T-cell (primary cell): Measurements from ENCODE around the gene TPSG1. TPM values are rescaled to one million over a fixed set of nuclear protein-coding genes. Genes with fewer than 3 reads are reported as not detected.

Source experiments
- ATAC-seq, 4 experiments: fragments of 200-7000 bp in 3 of 4; fragments of 150-1000 bp in 1 of 4; cut with Tn5 transposase; replicated peaks in 1 of 4; 1 replicate in 3 of 4; 2 replicates in 1 of 4; pipeline ENCODE4 v1.10.0; 2021; ENCODE audit warnings: moderate library complexity in 3 of 4, mild to moderate bottlenecking in 2 of 4, moderate number of reproducible peaks in 1 of 4
- CTCF ChIA-PET, 2 donors: fragments of 300-600 bp; sonication (Branson Sonifier 250); formaldehyde crosslinking; loops; one replicate each; lab custom pipeline; 2022; ENCODE audit warnings: antibody characterized with exemption in 2 of 2; lab: Charles Lee
- POLR2A ChIA-PET, 2 donors: fragments of 300-600 bp; sonication (Branson Sonifier 250); formaldehyde crosslinking; loops; one replicate each; lab custom pipeline; 2022; ENCODE audit warnings: antibody characterized with exemption in 2 of 2; lab: Charles Lee
- DNase-seq, 35 experiments: peaks; one replicate each; pipeline versions ENCODE4 v3.0.0 to v3.0.0-alpha.2; 2013 to 2023
- H3K27ac ChIP-seq: one replicate; pipeline ENCODE4 v1.5.1; 2013; ENCODE audit warnings: low read length
- H3K27me3 ChIP-seq, 2 experiments: replicated peaks in 1 of 2; 1 replicate in 1 of 2; 2 replicates in 1 of 2; pipeline versions ENCODE4 v1.6.1 to v1.7.0; 2013; ENCODE audit warnings: low read length in 1 of 2, mixed read lengths in 1 of 2; ENCODE audit not compliant: control insufficient read depth in 2 of 2, insufficient read depth in 2 of 2; ENCODE audit errors: extremely low read depth in 1 of 2
- H3K36me3 ChIP-seq, 2 donors: 1 replicate in 1 of 2; 2 replicates in 1 of 2; pipeline versions ENCODE4 v1.6.1 to v1.7.0; 2013; ENCODE audit warnings: low read length in 1 of 2; ENCODE audit not compliant: control insufficient read depth in 2 of 2, insufficient read depth in 1 of 2; ENCODE audit errors: extremely low read depth in 1 of 2
- H3K4me1 ChIP-seq, 2 experiments: 1 replicate in 1 of 2; 2 replicates in 1 of 2; pipeline versions ENCODE4 v1.6.1 to v1.7.0; 2013; ENCODE audit warnings: low read length in 2 of 2, mixed read lengths in 1 of 2; ENCODE audit not compliant: insufficient read depth in 2 of 2, control insufficient read depth in 1 of 2; ENCODE audit errors: extremely low read depth in 1 of 2
- H3K4me3 ChIP-seq, 2 donors: 1 replicate in 1 of 2; 2 replicates in 1 of 2; pipeline versions ENCODE4 v1.5.1 to v1.7.0; 2013; ENCODE audit warnings: mild to moderate bottlenecking in 2 of 2, low read length in 1 of 2, moderate library complexity in 1 of 2; ENCODE audit not compliant: control insufficient read depth in 1 of 2; ENCODE audit errors: extremely low read depth in 1 of 2
- H3K9me3 ChIP-seq: 2 replicates; pipeline ENCODE4 v1.7.0; 2013
- H3K27ac Mint-ChIP-seq, 2 donors: one replicate each; pipeline ENCODE4 v1.8.0; 2020 to 2021; ENCODE audit warnings: mild to moderate bottlenecking in 2 of 2, mixed read lengths in 2 of 2
- H3K27me3 Mint-ChIP-seq, 2 donors: one replicate each; pipeline ENCODE4 v1.8.0; 2021 to 2022; ENCODE audit warnings: mixed read lengths in 2 of 2
- H3K36me3 Mint-ChIP-seq: one replicate; pipeline ENCODE4 v1.8.0; 2021; ENCODE audit warnings: mixed read lengths
- H3K4me1 Mint-ChIP-seq, 3 donors: one replicate each; pipeline ENCODE4 v1.8.0; 2020 to 2022; ENCODE audit warnings: mixed read lengths in 3 of 3, mild to moderate bottlenecking in 1 of 3
- H3K4me3 Mint-ChIP-seq, 3 donors: one replicate each; pipeline ENCODE4 v1.8.0; 2020 to 2022; ENCODE audit warnings: mild to moderate bottlenecking in 3 of 3, mixed read lengths in 3 of 3, moderate library complexity in 3 of 3
- H3K9me3 Mint-ChIP-seq, 3 donors: one replicate each; pipeline ENCODE4 v1.8.0; 2020 to 2022; ENCODE audit warnings: mixed read lengths in 3 of 3
- WGBS: methylation state at CpG from one replicate; pipeline ENCODE4 v1.1.5; 2013; ENCODE audit warnings: missing lambda C conversion rate; ENCODE audit not compliant: insufficient coverage; 5-methylcytosine and 5-hydroxymethylcytosine counted together
- total RNA-seq, 35 experiments: library from RNA in 6 of 35; stranded (reverse) in 6 of 35; fragments of 120-200 nt in 1 of 35; gene quantifications; one replicate each; pipeline versions ENCODE4 v1.2.1 to v1.2.4 and lab custom pipeline; 2013 to 2026

TPSG1 gene
- total RNA-seq, 5 donors from 2014 or later (not counting 1 experiment from before 2014, with no cell fraction given), result not detected

DNA sequence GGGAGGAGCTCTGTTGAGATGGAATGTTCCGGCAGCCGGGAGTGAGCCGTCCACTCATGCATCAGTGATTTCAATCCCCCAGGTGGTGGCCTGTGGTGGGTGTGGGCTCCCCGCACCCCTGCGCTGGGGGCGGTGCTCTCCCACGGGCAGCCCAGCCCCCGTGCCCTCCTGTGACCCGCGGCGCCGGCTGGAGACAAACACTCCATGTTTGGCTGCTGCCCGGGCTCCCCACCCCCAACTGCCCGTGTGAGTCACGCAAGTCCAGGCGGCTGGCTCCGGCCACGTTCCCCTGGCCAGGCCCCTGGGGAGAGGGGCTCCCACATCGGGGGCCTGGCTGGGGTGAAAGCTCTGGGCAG is 42.8 kb downstream of the TPSG1 start:
- no peak for ATAC-seq
- CTCF ChIA-PET, result no interaction called here

GRCh38 chr16:1181404-1182315 is 43.4 kb downstream of the TPSG1 start:
- Mint-ChIP-seq H3K36me3 (no peaks in the 10 kb centered on the region), H3K9me3 (no peaks in the 10 kb centered on the region), H3K4me3 (no peak overlapping the region), H3K27ac (no peak overlapping the region), H3K27me3 (peaks cover 0 to 3% of the 10 kb centered on the region in 2 donors), H3K4me1 (no peaks in the 10 kb centered on the region)
- Histone ChIP-seq H3K4me3 (no peak overlapping the region), H3K27me3 (peaks cover 0 to 31% of the 10 kb centered on the region in 2 experiments), H3K4me1 (no peaks in the 10 kb centered on the region), H3K9me3 (no peaks in the 10 kb centered on the region), H3K36me3 (no peaks in the 10 kb centered on the region), H3K27ac (no peak overlapping the region)
- POLR2A ChIA-PET, result no interaction called here
- ATAC-seq, result no peak
- CTCF ChIA-PET, result no interaction called here
- DNase-seq, result no peak
- WGBS, result 82% methylated on average over 22 of the region's 39 CpGs

More for the DNA sequence above, 42.8 kb downstream of the TPSG1 start:
- POLR2A ChIA-PET, result no interaction called here
- Histone ChIP-seq H3K36me3 (no peaks in the 10 kb centered on the region), H3K4me3 (no peak overlapping the region), H3K9me3 (no peaks in the 10 kb centered on the region), H3K4me1 (no peaks in the 10 kb centered on the region), H3K27ac (no peak overlapping the region), H3K27me3 (peaks cover 0 to 26% of the 10 kb centered on the region in 2 experiments)
- H3K9me3 Mint-ChIP-seq, result no peaks in the 10 kb centered on the region
- H3K27me3 Mint-ChIP-seq, result peaks cover 0 to 3% of the 10 kb centered on the region in 2 donors
- 61% methylated on average over 12 of the region's 19 CpGs for WGBS
- no peaks in the 10 kb centered on the region for H3K4me1 Mint-ChIP-seq
- no peak overlapping the region for H3K4me3 Mint-ChIP-seq
- DNase-seq, result no peak
- H3K36me3 Mint-ChIP-seq, result no peaks in the 10 kb centered on the region
- H3K27ac Mint-ChIP-seq, result no peak overlapping the region

DNA sequence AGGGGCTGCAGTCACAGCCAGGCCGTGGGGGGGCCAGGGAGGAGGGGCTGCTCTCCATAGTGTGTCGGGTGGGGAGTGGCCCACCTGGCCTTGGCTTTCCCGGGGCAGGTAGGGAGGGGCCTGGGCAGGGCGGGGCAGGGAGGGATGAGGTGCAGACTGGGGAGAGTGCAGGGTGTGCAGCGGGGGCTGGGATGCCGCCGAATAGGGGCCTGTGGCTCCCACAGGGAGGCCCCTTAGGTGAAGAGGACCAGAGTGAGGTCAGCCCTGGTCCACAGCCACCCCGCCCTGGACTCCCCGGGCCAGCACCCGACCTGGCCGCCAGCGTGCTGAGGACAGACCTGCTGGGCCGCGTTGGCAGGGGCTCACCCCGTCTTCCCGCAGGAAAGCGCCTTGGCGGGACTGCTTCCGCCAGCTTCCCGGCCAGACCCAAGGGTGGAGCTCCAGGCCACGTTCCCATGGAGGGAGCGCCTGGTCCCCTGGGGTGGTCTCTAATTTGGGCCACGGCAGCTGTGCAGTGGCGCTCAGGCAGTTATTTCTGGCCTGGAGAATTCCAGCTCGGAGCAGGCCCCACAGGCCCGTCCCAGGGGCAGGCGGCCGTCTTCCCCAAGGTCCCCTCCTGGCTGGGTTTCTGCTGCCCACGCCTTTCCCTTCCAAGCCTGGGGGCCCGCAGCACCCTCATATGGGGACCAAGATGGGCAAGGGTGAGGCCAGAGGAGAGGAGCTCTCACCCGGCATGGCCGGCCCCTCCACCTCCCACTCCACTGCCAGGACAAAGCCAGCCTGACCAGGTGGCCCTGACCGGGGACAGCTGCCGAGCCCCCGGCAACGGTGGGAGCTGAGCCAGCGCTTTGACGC is 44.3 kb downstream of the TPSG1 start:
- Mint-ChIP-seq H3K36me3 (no peaks in the 10 kb centered on the region), H3K9me3 (no peaks in the 10 kb centered on the region), H3K4me3 (no peak overlapping the region), H3K27me3 (peaks cover 0 to 3% of the 10 kb centered on the region in 2 donors), H3K27ac (no peak overlapping the region), H3K4me1 (no peaks in the 10 kb centered on the region)
- Histone ChIP-seq H3K27me3 (peaks cover 0 to 33% of the 10 kb centered on the region in 2 experiments), H3K4me3 (no peak overlapping the region), H3K36me3 (no peaks in the 10 kb centered on the region), H3K4me1 (no peaks in the 10 kb centered on the region), H3K27ac (no peak overlapping the region), H3K9me3 (no peaks in the 10 kb centered on the region)
- WGBS, result 78% methylated on average over 32 of the region's 38 CpGs
- ChIA-PET POLR2A (no interaction called here), CTCF (no interaction called here)
- DNase-seq (no peak), ATAC-seq (no peak)

GRCh38 chr16:1178295-1178910 is 46.7 kb downstream of the TPSG1 start:
- no peaks in the 10 kb centered on the region for H3K4me1 ChIP-seq
- ChIA-PET POLR2A (no interaction called here), CTCF (no interaction called here)
- DNase-seq (no peak), ATAC-seq (no peak)
- Mint-ChIP-seq H3K9me3 (no peaks in the 10 kb centered on the region), H3K27ac (no peak overlapping the region), H3K4me1 (no peaks in the 10 kb centered on the region), H3K4me3 (no peak overlapping the region), H3K27me3 (peaks cover 0 to 3% of the 10 kb centered on the region in 2 donors), H3K36me3 (no peaks in the 10 kb centered on the region)
- H3K4me3 ChIP-seq, result no peak overlapping the region
- no peaks in the 10 kb centered on the region for H3K9me3 ChIP-seq
- no peak overlapping the region for H3K27ac ChIP-seq
- no peaks in the 10 kb centered on the region for H3K36me3 ChIP-seq
- 83% methylated on average over 11 of the region's 21 CpGs for WGBS
- peaks cover 0 to 24% of the 10 kb centered on the region in 2 experiments for H3K27me3 ChIP-seq

GRCh38 chr16:1177750-1178149 is 47.3 kb downstream of the TPSG1 start:
- Histone ChIP-seq H3K4me1 (no peaks in the 10 kb centered on the region), H3K4me3 (no peak overlapping the region), H3K36me3 (no peaks in the 10 kb centered on the region), H3K9me3 (no peaks in the 10 kb centered on the region), H3K27ac (no peak overlapping the region), H3K27me3 (peaks cover 0 to 24% of the 10 kb centered on the region in 2 experiments)
- POLR2A ChIA-PET, result no interaction called here
- ATAC-seq (no peak), DNase-seq (no peak)
- CTCF ChIA-PET, result no interaction called here
- H3K4me3 Mint-ChIP-seq, result no peak overlapping the region
- no peaks in the 10 kb centered on the region for H3K9me3 Mint-ChIP-seq
- WGBS, result 93% methylated on average over 3 of the region's 13 CpGs
- H3K27me3 Mint-ChIP-seq, result peaks cover 0 to 3% of the 10 kb centered on the region in 2 donors
- no peak overlapping the region for H3K27ac Mint-ChIP-seq
- H3K4me1 Mint-ChIP-seq, result no peaks in the 10 kb centered on the region
- H3K36me3 Mint-ChIP-seq, result no peaks in the 10 kb centered on the region

DNA sequence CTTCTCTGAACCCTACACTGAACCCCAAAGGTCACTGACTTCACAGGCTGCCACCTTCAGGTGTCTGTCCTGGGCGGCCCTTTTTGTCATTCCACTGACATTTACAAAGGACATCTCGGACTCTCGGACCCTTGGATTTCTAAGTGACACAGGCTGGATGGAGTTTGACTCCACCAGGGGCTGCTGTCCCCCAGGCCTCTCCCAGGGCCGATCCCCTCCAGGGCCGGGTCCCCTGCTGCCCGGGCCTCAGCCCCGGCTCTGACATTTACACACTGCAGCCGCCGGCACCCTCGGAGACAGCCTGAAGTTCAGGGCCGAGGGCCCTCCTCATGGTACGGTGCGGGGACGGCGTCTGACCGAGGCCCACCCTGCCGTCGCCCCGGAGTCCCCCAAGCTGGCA is 48.0 kb downstream of the TPSG1 start:
- POLR2A ChIA-PET, result no interaction called here
- Histone ChIP-seq H3K27me3 (peaks cover 0 to 24% of the 10 kb centered on the region in 2 experiments), H3K4me3 (no peak overlapping the region), H3K4me1 (no peaks in the 10 kb centered on the region), H3K36me3 (no peaks in the 10 kb centered on the region), H3K27ac (no peak overlapping the region), H3K9me3 (no peaks in the 10 kb centered on the region)
- 80% methylated on average over 19 of the region's 19 CpGs for WGBS
- Mint-ChIP-seq H3K4me3 (no peak overlapping the region), H3K9me3 (no peaks in the 10 kb centered on the region), H3K27ac (no peak overlapping the region), H3K27me3 (peaks cover 0 to 3% of the 10 kb centered on the region in 2 donors), H3K4me1 (no peaks in the 10 kb centered on the region), H3K36me3 (no peaks in the 10 kb centered on the region)
- DNase-seq (no peak), ATAC-seq (no peak)
- CTCF ChIA-PET, result no interaction called here
